Amniotic epithelial cell (primary cell): ENCODE data around the gene ALG5.

Source experiments
- DNase-seq: peaks from one replicate; pipeline ENCODE4 v3.0.0-alpha.2; 2010; ENCODE audit warnings: low read depth

Gene ALG5

DNA sequence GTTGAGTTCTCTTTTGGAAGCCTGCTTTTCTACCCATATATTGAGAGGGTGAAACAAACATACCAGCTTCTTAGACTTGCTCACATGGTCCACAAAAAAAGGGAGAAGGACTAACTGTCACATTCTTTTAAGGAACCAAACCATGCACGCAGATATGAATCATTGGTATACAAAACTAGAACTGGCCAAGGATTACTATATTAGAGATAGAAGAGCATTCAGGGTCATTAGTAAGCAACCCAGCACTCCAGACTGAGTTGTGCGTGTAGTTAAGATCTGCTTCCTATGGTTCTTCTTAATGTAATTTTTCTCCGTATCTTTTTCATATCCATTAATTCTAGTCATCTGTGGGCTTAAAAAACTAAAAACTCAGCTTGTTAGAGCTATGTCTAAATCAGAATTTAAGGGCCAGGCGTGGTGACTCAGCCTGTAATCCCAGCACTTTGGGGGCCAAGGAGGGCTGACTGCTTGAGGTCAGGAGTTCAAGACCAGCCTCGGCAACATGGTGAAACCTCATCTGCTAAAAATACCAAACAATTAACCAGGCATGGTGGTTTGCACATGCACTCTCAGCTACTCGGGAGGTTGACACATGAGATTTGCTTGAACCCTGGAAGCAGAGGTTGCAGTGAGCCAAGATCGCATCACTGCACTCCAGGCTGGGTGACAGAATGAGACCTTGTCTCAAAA, 19.6 kb downstream of the ALG5 start:
- peak; percentile 84 for DNase-seq

- no peak for DNase-seq
Measured at GRCh38 chr13:36975172-36975571, 24.0 kb downstream of the ALG5 start.

GRCh38 chr13:36973621-36974295, 25.4 kb downstream of the ALG5 start:
- no peak for DNase-seq

- no peak for DNase-seq
Measured at GRCh38 chr13:36973009-36973408, 26.1 kb downstream of the ALG5 start.

GRCh38 chr13:36966404-36966803, 32.7 kb downstream of the ALG5 start:
- peak; percentile 18 for DNase-seq

- DNase-seq: peak; percentile 85
Measured at GRCh38 chr13:36965767-36966166, 33.4 kb downstream of the ALG5 start.

- no peak for DNase-seq
Measured at GRCh38 chr13:36959456-36960116, 39.6 kb downstream of the ALG5 start.

DNA sequence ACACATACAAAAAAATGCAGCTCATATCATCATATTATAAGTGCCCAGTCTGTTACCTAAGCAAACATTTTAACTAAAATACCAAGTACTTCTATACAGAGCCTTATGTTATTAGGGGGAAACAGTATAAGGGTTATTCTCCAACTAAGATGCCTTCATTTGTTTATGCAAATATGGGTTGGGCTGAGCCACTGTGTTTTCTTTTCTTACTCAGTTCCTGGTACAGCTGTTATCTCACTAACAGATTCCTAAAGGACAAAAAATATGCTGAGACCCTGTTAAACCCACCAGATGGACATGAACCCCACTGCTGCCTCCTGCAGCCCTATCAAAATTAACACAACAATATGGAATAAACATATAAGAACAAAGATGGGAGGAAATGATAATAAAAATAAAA, 44.6 kb downstream of the ALG5 start:
- DNase-seq: no peak

DNA sequence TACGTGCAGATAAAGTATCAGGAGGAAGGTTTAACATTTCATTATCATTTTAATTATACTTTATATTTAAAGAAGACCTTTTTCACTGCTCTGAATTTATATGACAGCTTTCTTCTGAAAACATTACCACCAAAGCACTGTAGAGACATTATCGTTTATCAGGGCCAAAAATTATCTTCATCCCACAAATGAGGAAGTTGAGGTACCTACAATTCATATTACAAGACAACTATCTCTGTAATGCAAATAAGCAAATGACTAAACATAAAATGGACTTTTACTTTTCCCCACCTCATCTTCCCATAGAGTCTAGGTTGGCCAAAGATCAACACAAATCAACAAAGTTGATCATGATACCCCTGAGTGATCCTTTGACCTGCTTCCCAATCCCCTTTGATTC, 48.2 kb downstream of the ALG5 start:
- DNase-seq: no peak

GRCh38 chr13:36950330-36950729, 48.8 kb downstream of the ALG5 start:
- no peak for DNase-seq

- no peak for DNase-seq
Measured at GRCh38 chr13:36945078-36945477, 54.1 kb downstream of the ALG5 start.

- no peak for DNase-seq
Measured at GRCh38 chr13:36925603-36926002, 73.5 kb downstream of the ALG5 start.

- DNase-seq: no peak
Measured at GRCh38 chr13:36924001-36924400, 75.1 kb downstream of the ALG5 start.

DNA sequence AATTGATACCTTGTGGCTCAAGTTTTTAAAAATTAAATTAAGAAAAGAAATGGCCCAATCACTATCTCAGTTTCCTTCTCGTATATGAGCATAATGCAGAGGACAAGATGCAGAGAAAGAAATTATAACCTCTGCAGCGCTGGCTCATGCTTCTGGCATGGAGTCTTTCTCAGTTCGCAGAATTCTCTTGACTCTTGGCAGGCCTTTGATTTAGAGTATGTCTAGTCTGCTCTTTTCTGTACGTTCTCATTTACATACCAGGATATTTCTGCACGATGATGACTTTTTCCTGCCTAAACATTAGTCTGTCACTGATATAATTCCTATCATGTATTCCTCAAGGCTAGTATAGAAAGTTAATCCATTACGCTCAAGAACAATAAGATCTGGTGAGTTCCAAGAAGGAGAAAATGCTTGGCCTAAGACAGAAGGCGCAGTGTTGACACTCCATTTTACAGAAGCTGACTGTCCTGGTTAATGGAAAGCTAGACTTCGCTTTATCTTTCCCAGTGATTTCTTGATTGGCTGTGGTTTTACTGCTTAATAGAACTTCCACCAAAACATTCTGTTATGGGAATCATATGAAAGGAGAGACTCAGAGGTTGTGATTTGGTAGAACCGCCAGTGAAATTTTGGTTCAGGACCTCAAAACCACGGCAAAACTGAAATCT, 77.4 kb downstream of the ALG5 start:
- DNase-seq: peak; percentile 18

DNA sequence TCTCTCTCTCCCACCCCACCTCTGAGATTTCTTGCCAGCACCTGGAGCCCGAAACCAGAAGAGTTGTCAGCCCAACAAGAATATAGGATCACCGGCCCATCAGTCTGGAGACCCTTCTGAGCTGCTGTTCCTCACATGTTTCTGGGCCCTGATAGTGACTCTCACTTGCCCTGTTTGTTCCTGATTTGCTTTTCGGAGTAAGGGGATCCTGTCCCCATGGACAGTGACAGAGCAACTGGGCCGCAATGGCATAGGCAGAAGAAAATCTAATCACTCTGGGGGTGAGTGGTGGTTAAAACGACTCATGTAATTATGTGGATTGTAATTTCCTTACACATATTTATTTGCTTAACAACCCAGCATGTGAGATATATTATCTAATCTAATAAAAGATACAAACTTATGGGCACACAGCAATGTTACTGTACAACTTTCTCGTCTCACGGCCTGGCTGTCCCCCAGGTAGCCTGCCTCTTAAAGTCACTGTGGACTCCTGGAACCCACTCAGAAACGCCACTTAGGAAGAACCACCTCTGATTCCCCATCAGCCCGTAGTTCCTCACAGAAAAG, 78.4 kb downstream of the ALG5 start:
- DNase-seq: no peak

DNA sequence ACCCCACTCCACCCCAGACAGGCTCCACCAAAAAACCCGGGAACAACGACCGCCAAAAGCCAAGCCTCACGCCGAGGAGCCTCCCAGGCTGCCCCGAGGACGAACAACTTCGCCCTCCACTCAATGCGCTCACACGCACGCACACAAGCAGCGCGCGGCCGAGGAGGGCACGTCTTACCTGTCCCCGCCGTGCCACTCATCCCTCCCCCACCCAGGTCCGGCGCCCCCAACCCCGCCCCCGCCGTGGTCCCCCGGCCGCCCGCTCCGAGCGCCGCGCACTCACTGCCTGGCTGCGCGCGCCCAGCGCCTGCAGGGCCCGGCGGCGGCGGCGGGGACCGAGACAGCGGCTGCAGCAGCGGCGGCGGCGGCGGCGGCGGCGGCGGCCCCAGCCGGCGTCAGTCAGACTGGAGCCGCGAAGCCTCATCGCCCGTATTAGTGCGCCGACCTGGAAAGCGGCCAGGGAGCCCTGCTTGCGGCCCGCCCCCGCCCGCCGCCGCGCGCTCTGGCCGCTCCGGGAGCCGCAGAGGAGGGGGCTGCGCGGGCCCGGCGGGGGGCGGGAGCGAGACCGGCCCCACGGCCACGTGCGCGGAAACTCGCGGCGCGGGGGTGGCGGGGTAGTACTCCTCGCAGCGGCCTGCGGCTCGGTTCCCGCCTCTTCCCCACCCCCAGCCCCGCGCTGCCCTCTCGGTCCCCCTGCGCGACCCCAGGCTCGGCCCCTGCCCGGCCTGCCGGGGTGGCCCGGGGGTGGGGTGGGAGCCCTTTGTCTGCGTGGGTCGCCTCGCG, 79.1 kb downstream of the ALG5 start, which contains the start of gene SMAD9:
Gene SMAD9 (minus strand): TSS at position 406 of the 783 bp plus-strand sequence. CDS start 40,549 bp downstream, outside the sequence.
- DNase-seq: peak; percentile 64

DNA sequence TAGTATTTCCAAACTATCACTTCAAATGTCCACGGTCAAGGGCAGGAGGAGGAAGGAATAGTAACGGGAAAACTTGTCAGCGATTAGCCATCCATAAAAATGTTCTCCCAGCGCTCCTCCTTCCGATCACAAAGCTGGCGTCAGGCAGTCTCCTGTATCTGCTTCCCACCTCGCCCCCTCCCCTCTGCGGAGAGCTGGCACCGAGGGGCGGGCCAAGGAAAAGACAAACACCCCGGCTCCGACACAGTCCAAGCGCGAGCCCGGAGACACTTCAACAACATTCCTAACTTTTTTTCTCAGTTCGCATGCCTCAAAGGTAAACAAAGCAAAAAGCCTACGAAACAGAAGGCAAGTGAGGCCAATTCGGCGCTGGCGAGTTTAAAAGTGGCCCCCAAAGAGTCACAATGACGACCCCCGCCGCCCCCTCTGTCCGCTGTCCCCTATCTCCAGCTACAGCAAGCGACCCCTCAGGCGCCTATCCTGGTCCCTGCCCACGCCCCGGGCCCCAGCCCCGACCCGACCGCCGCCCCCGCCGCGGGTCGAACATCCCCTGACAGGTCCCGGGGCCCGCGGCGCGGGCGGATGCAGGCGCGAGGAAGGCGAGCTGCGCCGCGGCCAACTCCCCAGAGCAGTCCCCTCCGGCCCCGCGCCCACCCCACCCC, 79.8 kb downstream of the ALG5 start:
- peak; percentile 29 for DNase-seq

GRCh38 chr13:36918246-36919131, 80.7 kb downstream of the ALG5 start:
- peak; percentile 21 for DNase-seq

DNA sequence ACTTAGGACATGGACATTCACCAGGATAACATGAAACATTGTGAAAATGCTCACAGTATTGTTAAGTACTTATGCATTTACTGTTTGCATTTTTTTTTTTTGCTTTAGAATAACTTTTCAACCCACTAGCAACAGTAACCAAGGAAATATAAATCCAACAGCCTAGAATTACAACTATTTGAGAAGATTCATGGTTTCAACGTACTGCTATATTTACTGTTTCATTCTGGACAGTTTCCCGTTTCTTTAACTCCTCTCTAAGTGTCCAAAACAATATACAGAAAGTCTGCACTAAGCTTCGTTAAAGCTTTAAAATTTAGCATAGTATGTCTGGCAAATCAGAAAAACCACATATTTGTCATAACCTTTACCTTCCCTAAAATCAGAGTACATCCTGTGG, 81.8 kb downstream of the ALG5 start:
- no peak for DNase-seq
